Ramos (cell line): Measurements from ENCODE around the gene OCLN.
"Not testable (repeated sequence)": the region's sequence is repeated elsewhere in the genome, so short reads cannot be mapped to it uniquely, and the experiment has no call there.

ENCODE experiments used
- in situ Hi-C: fragments of 300-500 bp; cut with MboI; formaldehyde crosslinking; loops from one replicate; pipeline ENCODE4 v1.14.3; 2022; ENCODE audit warnings: low sequenced_read_pairs; ENCODE audit not compliant: unreplicated experiment

Gene OCLN

DNA sequence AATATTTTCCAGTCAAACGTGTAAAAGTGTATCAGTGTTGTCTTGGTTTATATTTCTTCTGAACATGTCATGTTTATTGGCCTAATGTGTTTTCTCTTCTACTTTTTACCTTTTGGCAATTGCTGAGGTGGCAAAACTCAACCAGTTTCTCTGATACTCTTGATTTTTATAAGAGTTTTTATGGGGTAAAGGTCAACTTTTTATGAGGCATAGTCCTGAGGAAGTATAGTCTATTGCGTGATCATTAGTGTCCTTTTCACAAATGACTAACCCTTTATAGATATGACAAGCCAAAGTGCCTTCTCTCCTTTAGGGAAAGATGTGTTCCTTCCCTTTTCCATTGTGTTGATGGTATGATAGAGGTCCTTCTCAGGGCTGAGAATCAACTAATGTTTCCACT is 32.9 kb downstream of the OCLN start:
- in situ Hi-C loops: no loop called here

GRCh38 chr5:69526660-69527059 is 34.1 kb downstream of the OCLN start:
- in situ Hi-C loops: no loop called here

DNA sequence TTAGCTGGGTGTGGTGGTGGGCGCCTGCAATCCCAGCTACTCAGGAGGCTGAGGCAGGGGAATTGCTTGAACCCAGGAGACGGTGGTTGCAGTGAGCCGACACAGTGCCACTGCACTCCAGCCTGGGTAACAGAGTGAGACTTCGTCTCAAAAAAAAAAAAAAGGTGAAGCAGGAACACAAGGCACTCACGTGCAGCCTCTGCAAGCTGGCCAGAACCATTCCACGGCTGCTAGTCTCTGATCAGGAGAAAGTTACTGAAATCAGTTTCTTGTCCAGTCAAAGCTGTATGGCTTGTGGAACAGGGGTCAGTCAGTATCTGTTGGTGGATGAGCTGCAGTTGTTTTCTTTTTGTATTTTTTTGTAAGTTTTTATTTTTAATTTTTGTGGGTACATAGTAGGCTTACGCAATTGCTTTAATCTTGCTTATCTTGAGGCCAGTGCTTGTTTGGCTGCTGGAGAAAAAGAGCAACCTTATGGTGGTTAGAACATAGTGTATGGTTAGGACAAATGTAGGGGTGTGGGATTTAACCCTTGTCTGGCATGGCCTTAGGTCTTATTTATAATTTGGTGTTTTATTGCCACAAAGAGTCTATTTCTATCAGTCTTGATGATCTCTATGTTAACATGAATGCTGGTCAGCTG is 34.7 kb downstream of the OCLN start:
- in situ Hi-C loops: no loop called here

DNA sequence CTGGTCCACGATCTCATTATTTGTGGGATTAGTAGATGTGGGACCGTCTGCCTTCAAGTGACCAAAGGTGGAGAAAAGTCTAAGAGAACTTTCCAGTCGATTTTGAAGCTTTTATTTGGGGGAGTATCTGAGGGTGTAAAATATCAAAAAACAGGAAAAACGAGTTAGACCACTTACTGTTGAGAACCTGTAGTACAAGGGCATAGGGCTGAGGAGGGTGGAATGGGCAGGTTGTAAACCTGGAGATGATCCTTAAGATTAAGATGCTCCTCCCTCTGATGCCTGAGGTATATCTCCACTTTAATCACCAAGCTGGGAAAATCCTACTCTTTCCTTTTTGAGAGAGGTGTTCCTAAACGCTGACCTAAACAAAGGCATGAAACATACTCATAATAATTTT is 35.4 kb downstream of the OCLN start:
- in situ Hi-C loops: no loop called here

DNA sequence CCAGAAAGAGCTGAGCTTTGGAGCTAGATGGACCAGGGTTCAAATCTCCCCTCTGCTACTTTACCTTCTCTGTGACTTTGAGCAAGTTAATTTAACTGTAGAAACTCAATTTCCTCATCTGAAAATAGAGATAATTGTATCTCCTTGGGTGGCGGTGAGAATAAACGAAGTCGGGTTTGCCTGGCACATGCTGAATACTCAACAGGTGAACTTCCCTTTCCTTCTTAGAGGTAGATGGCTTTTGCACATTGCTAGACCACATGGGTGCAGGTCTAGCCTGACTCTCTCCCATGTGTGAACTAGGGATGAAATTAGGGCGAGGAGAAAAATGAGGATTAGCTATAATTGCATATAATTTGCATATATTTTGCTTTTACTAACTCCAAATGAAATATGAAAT is 36.0 kb downstream of the OCLN start:
- in situ Hi-C loops: no loop called here

- in situ Hi-C loops: no loop called here
These were observed 38.2 kb downstream of the OCLN start for GRCh38 chr5:69530561-69531405.

- in situ Hi-C loops: no loop called here
These were observed 38.8 kb downstream of the OCLN start for GRCh38 chr5:69531406-69531801.

DNA sequence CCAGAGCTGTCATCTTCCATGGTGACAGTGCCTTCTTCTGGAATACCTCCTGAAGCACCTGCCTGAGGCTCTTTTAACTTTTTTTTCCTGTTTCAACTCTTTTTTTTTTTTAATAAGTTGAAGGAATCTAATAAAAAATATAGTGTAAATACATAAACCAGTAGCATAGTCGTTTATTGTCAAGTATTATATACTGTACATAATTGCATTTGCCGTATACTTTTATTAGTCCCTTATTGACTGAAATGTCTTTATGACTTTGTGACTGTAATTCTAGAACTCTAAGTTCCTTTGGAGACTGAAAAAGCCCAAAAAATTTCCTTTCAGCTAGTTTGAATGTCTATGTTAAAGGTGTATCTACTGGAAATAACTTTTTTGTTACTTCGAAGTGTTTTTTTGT is 45.3 kb downstream of the OCLN start:
- in situ Hi-C loops: not testable (repeated sequence)

GRCh38 chr5:69538735-69539134 is 46.1 kb downstream of the OCLN start:
- in situ Hi-C loops: not testable (repeated sequence)

DNA sequence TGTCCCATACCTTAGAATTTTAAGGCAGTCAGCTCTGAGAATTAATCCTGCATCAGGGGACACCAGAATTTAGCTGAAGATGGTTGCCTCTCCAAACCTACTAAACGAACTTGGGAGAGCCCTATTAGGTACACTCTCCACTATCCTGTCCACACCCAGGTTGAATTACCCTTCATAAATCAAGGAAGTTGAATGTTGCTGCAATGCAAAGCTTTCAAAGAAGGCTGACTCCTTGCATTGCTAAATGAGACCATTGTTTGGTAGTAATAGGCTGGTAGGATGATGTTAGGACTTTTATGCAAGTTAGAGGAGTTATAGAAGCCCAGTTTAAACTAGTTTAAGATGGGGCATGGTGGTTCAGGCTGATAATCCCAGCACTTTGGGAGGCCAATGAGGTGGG is 48.8 kb downstream of the OCLN start:
- in situ Hi-C loops: not testable (repeated sequence)

- in situ Hi-C loops: not testable (repeated sequence)
These were observed 50.4 kb downstream of the OCLN start for GRCh38 chr5:69542838-69543618.

DNA sequence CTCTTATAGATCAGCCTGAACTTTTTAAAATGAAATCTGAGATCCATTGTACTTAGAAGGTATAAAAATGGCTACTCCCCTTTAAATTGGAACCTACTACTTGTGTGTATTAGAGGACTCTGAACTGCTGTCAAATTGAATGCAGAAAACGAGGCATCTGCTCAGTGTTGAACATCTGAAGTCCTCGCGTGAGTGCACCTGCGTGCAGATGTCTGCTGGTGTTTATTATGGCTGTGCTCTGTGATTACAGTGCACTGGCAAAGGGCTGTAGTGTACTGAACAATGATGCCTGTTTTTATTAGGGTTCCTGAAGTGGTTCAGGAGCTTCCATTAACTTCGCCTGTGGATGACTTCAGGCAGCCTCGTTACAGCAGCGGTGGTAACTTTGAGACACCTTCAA is 52.0 kb downstream of the OCLN start:
- in situ Hi-C loops: not testable (repeated sequence)

- in situ Hi-C loops: not testable (repeated sequence)
These were observed 67.3 kb downstream of the OCLN start, which contains the start of gene GTF2H2C for GRCh38 chr5:69559908-69560330. Gene GTF2H2C, plus strand, starts transcription at chr5:69560191. Its CDS starts 4,942 bp downstream, at chr5:69565133.

DNA sequence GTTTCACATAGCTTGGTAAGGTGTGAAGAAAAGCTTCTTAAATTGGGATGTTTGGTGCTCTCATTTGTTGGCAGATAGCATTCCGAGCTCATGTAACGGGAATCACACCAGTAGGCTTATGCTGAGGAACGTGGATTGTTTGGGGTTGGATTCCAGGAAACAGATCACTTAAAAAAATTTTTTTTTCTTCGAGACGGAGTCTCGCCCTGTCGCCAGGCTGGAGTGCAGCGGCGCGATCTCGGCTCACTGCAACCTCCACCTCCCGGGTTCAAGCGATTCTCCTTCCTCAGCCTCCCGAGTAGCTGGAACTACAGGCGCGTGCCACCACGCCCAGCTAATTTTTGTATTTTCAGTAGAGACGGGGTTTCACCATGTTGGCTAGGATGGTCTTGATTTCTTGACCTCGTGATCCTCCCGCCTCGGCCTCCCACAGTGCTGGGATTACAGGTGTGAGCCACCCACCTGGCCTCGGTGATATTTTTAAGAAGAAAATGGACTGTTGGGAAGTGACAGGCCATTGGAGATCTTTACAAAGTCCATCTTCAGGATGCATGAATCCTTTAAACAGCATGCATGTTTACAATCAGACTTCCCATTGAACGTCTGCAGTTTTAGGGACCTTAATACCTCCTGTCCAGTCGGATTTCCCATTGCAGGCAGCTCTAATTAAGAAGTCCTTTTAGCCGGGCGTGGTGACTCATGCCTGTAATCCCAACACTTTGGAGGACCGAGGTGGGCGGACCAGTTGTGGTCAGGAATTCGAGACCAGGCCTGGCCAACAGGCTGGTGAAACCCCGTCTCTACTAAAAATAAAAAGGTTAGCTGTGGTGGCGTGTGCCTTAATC is 68.2 kb downstream of the OCLN start:
- in situ Hi-C loops: not testable (repeated sequence)

DNA sequence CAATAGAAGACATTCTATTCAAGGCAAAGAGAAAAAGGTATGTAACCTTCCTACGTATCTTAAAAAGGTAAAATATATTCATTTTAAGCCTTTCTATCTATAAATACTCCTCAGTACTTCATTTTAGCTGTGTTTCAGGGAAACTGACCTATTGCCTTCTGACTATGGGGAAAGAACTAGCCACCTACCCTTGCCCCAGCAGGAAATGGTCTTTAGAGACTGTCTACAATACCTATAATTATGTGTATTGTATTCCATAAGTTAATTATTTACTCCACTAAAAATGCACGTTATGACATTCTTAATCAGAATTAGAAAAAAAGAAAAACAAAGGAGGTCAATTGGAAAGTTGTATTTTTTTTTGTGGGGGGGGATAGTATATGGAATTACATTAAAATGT is 73.6 kb downstream of the OCLN start:
- in situ Hi-C loops: not testable (repeated sequence)

GRCh38 chr5:69568072-69568471 is 75.5 kb downstream of the OCLN start:
- in situ Hi-C loops: not testable (repeated sequence)

DNA sequence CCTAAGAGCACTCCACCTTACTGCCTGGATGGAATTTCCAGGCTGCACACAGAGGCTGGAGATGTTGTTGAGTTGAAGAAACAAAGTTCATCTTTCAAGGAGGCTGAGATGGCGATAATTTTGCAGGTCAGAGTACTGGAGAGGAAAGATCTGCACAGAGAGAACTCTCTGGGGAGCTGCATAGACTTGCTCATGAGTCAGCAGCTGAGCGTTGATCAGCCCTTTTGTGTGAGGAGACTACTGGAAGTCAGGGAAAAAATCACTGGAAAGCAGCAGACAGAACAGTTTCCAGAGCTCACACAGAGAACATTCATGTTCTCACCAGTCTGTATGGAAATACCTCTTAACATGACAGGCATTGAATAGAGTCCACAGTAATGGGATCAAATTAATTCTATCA is 90.8 kb downstream of the OCLN start:
- in situ Hi-C loops: not testable (repeated sequence)

DNA sequence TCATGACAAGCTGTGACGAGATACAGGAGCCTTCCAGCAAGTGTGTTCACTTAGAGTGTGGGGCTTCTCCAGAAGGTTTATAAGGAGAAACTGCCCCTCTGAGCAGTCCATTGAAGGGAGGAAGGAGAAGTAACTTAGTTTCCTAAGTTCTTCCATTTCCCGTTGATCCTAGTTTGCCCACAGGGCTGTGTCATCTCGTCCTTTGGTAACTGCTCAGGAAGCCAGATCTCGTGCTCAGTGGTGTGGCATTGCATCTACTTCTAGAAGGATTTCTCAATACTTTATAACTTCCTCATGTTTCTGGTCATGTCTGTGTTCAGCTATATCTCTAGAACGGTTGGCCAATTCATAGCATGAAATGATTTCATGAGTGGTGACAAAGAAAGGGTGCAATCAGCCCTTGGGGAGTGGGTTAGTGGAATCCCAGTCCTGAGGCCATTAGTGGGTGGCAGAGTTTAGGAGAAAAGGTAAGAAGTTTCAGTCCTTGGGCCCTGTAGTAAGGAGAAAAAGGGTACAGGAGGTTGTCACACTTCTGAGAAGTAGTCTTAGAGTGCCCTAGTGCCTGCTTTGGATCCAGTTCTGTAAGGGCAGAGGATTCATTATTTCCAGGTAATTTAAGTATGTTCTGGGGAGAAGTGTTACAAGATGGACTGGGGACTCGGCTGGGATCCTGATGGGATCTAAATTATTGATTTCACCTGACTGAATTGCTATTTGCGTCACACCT is 103.7 kb downstream of the OCLN start:
- in situ Hi-C loops: not testable (repeated sequence)

DNA sequence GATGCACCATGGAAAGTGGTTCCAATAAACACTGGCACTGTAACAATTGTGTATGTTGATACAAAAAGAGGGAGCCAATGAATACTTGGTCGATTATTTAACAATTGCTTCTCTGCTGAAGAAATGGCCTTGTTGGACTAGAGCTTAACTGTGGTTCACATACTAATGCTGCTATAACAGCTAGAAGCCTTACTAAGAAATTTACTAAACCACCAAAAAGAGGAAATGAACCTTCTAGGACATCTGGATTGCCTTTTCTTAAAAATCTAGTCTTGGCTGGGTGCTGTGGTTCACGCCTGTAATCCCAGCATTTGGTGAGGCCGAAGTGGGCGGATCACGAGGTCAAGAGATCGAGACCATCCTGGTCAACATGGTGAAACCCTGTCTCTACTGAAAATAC is 109.4 kb downstream of the OCLN start:
- in situ Hi-C loops: not testable (repeated sequence)
